Fibroblast of pulmonary artery (primary cell): Measurements from ENCODE around the gene BCAR1.

ENCODE experiments used
- DNase-seq: peaks from one replicate; pipeline ENCODE4 v3.0.0-alpha.2; 2010; ENCODE audit warnings: low read depth
- H3K4me3 ChIP-seq: replicated peaks from 2 replicates; pipeline ENCODE4 v1.5.1; 2011; ENCODE audit warnings: low read depth, mild to moderate bottlenecking, control low read depth, low read length, moderate library complexity
- CTCF ChIP-seq: IDR thresholded peaks from 2 replicates; pipeline ENCODE4 v1.5.1; 2011; ENCODE audit warnings: mild to moderate bottlenecking, control low read depth, low read length, inconsistent platforms; ENCODE audit errors: missing control alignments

Gene BCAR1

GRCh38 chr16:75181630-75182029 lies 69.8 kb downstream of the BCAR1 start:
- DNase-seq = no peak
- TF ChIP-seq CTCF = no peak
- no peak overlapping the region for H3K4me3 ChIP-seq

DNA sequence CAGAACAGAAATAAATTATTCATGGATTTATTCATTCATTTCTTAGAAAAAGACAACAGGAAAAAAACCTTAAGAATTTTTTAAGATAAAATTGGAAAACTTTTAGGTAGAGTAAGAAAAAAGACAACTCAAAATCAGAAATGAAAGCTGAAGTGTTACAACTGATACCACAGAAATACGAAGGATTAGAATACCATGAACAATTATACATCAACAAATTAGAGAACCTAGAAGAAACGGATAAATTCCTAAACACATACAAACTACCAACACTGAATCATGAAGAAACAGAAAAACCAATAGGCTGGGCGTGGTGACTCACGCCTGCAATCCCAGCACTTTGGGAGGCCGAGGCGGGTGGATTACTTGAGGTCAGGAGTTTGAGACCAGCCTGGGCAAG lies 72.2 kb downstream of the BCAR1 start:
- no peak for TF ChIP-seq CTCF
- no peak for DNase-seq
- H3K4me3 ChIP-seq = no peak overlapping the region
